Measurements from ENCODE around the gene SLC41A2.

The SLC41A2 gene

GRCh38 chr12:104928036-104928745 is 29.9 kb downstream of the SLC41A2 start:
- H3K9ac ChIP-seq, result no peak overlapping the region
- no peak for TF ChIP-seq Cebpa-rat (IDR thresholded peaks at IDR 0.05)
- H3K4me1 ChIP-seq, result peaks cover 0 to 24% (median 0%) of the 10 kb centered on the region in 10 experiments; a peak in 6 of 20 replicates
- H3K27ac ChIP-seq, result no peak overlapping the region
- no peaks in the 10 kb centered on the region for H3K36me3 ChIP-seq
- no peaks in the 10 kb centered on the region for H3K9me3 ChIP-seq (replicated peaks in 1 of 11)
- H4K20me1 ChIP-seq, result no peaks in the 10 kb centered on the region
- no peak overlapping the region for H3K4me2 ChIP-seq
- H3K27me3 ChIP-seq, result no peaks in the 10 kb centered on the region
- H3K4me3 ChIP-seq, result no peak overlapping the region

- H3K9ac ChIP-seq, result no peak overlapping the region
- H3K4me1 ChIP-seq, result peaks cover 0 to 13% (median 0%) of the 10 kb centered on the region in 10 experiments; a peak in 6 of 20 replicates
- TF ChIP-seq Cebpa-rat (IDR thresholded peaks at IDR 0.05), result no peak
- no peaks in the 10 kb centered on the region for H3K27me3 ChIP-seq
- peaks cover 11 to 23% (median 17%) of the 10 kb centered on the region in 11 experiments for H3K9me3 ChIP-seq (replicated peaks in 1 of 11)
- H3K4me3 ChIP-seq, result no peak overlapping the region
- H3K27ac ChIP-seq, result no peak overlapping the region
- H3K4me2 ChIP-seq, result no peak overlapping the region
- H3K36me3 ChIP-seq, result no peaks in the 10 kb centered on the region
- H4K20me1 ChIP-seq, result no peaks in the 10 kb centered on the region
Observed at GRCh38 chr12:104925501-104925900, 32.6 kb downstream of the SLC41A2 start.

GRCh38 chr12:104921340-104921739 is 36.8 kb downstream of the SLC41A2 start:
- H3K4me1 ChIP-seq, result no peaks in the 10 kb centered on the region
- H3K36me3 ChIP-seq, result no peaks in the 10 kb centered on the region
- H3K9me3 ChIP-seq (replicated peaks in 1 of 11), result peaks cover 14 to 31% (median 19%) of the 10 kb centered on the region in 11 experiments
- H3K27ac ChIP-seq, result no peak overlapping the region
- no peak overlapping the region for H3K9ac ChIP-seq
- no peak overlapping the region for H3K4me2 ChIP-seq
- H3K27me3 ChIP-seq, result no peaks in the 10 kb centered on the region
- TF ChIP-seq Cebpa-rat (IDR thresholded peaks at IDR 0.05), result no peak
- H4K20me1 ChIP-seq, result no peaks in the 10 kb centered on the region
- H3K4me3 ChIP-seq, result no peak overlapping the region

- Histone ChIP-seq H3K36me3 (no peaks in the 10 kb centered on the region), H3K4me1 (no peaks in the 10 kb centered on the region), H3K4me3 (no peak overlapping the region), H3K27ac (no peak overlapping the region), H3K9ac (no peak overlapping the region), H3K9me3 (replicated peaks in 1 of 11) (no peaks in the 10 kb centered on the region), H4K20me1 (no peaks in the 10 kb centered on the region), H3K4me2 (no peak overlapping the region), H3K27me3 (no peaks in the 10 kb centered on the region)
- TF ChIP-seq Cebpa-rat (IDR thresholded peaks at IDR 0.05), result no peak
Observed at GRCh38 chr12:104911942-104912341, 46.1 kb downstream of the SLC41A2 start.

- no peak overlapping the region for H3K27ac ChIP-seq
- no peak for TF ChIP-seq Cebpa-rat (IDR thresholded peaks at IDR 0.05)
- no peak overlapping the region for H3K4me2 ChIP-seq
Observed at GRCh38 chr12:104910196-104910840, 47.8 kb downstream of the SLC41A2 start.

GRCh38 chr12:104909761-104910160 is 48.3 kb downstream of the SLC41A2 start:
- no peak overlapping the region for H3K4me3 ChIP-seq
- H3K27me3 ChIP-seq, result no peaks in the 10 kb centered on the region
- H4K20me1 ChIP-seq, result no peaks in the 10 kb centered on the region
- no peak for TF ChIP-seq Cebpa-rat (IDR thresholded peaks at IDR 0.05)
- H3K9ac ChIP-seq, result no peak overlapping the region
- no peaks in the 10 kb centered on the region for H3K4me1 ChIP-seq
- no peak overlapping the region for H3K27ac ChIP-seq
- no peaks in the 10 kb centered on the region for H3K36me3 ChIP-seq
- no peak overlapping the region for H3K4me2 ChIP-seq
- peaks cover 0 to 8% (median 0%) of the 10 kb centered on the region in 11 experiments; a peak in 1 of 22 replicates for H3K9me3 ChIP-seq (replicated peaks in 1 of 11)

More at GRCh38 chr12:104910196-104910840, 47.8 kb downstream of the SLC41A2 start:
- no peaks in the 10 kb centered on the region for H3K4me1 ChIP-seq
- H3K36me3 ChIP-seq, result no peaks in the 10 kb centered on the region
- H3K4me3 ChIP-seq, result no peak overlapping the region
- H3K9me3 ChIP-seq (replicated peaks in 1 of 11), result peaks cover 0 to 8% (median 0%) of the 10 kb centered on the region in 11 experiments; a peak in 1 of 22 replicates
- H3K27me3 ChIP-seq, result no peaks in the 10 kb centered on the region
- H3K9ac ChIP-seq, result no peak overlapping the region
- no peaks in the 10 kb centered on the region for H4K20me1 ChIP-seq

Data from BLaER1 treated with 17β-estradiol and CSF1 and Interleukin-3, amounts not matched to agents 10 nM and 100 nM (cell line).